GM21423 (cell line): ENCODE results near the gene NOS1AP.
"Not testable (repeated sequence)": the region's sequence is repeated elsewhere in the genome, so short reads cannot be mapped to it uniquely, and the experiment has no call there.

Experiments
- ATAC-seq: cut with Tn5 transposase; IDR thresholded peaks from one replicate; pipeline ENCODE4 v1.9.1; 2021; ENCODE audit warnings: mild to moderate bottlenecking, moderate library complexity; ENCODE audit not compliant: unreplicated experiment

Gene NOS1AP

DNA sequence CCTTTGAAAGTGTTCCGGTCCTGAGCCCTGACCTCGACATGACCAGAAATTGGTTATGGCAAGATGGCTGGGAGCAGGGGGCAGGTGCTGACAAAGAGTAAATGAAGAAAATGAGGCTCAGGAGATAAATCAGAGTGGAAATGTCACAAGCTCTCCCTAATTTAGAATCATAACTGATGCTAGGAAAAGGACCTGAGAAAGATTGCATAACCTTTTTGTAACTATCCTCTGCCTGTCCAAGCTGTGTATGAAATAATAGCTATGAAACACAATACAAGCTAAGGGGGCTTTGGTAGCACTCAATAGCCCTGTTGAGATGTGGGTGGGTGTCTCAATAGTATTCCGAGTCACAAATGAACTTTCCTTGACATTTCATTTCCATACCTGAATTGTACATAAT, 12.9 kb upstream of the NOS1AP start:
- ATAC-seq, result no peak

DNA sequence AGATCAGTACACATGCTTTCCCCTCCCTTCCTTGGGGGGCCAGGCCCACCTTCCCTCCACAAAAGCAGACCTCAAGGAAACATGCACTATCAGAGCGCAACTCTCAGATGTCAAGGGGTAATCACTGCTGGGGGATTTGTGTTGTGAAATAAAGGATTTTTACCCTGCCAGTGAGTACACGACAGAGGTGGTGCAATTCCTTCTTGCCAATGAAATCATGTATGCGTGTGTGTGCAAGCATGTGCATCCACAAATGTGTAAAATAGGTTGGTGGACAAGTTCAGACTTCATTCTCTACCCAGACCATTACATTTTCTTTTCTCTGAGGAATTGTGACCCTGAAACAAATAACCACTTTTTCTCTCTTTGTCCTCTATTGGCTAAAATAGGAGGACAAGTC, 9.8 kb upstream of the NOS1AP start:
- ATAC-seq, result no peak

DNA sequence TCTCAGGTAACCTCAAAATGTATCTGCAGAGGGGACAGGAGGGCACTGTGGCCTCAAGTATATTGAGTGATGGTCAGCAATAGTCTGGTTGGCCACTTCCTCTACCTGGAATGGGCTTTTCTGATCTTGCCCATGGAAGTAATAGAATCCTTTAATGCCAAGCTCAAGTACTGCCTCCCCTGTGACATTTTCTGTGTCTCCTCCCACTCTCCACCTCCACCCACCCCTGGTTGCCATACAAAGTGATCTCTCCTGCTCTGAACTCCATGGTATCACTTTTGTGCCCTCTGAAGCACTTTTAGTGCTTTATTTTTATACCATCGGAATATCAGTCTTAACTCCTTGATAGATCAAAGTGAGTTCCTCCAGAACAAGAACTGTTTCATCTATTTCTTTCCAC, 9.2 kb upstream of the NOS1AP start:
- no peak for ATAC-seq

DNA sequence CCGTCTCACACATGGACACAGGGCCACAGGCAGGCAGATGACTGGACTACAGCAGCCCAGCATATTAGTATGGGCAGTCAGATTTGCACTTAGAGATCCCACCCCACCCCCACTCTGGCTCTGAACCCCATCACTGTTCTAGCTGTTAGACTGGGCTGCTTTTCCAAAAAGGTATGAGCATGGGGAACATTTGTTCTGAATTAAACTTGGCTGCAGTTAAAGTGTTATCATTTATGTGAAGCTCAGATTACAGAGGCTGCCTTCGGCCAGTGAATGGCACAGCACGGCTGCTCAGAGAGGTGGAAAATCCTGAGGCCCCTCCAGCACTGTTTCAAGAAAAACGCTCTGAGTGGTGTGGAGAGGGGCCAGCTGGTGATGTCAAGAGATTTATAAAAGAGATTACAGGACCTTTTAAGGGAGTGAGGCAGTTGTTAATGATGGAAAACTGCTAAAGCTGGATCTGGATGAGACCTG, 6.9 kb upstream of the NOS1AP start:
- no peak for ATAC-seq

DNA sequence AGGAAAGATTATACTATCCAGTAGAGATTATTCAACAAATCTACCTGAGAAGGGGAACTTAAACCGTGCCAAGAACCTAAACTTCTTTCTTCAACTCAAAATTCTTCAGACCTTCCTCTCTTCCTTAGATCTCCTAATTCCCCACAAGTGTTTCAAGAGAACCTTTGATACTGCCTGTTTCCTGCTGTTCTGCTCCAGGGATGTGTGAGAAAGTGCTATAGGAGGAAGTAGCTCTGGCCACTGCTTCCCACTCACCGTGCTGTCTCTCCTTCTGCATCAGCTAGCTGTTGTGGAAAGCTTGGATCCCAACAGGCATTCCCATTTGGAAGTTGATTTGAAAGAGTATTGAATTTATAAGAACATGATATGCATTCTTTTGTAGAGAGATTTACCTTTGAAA, 4.5 kb upstream of the NOS1AP start:
- no peak for ATAC-seq

DNA sequence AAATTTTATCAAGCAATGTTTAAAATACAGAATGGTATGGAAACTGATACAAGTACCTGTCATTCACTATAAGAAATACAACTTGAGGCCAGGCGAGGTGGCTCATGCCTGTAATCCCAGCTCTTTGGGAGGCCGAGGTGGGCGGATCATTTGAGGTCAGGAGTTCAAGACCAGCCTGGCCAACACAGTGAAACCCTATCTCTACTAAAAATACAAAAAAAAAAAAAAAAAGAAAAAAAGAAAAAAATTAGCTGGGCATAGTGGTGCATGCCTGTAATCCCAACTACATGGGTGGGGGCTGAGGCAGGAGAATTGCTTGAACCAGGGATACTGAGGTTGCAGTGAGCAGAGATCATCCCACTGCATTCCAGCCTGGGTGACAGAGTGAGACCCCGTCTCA, 2.7 kb upstream of the NOS1AP start:
- ATAC-seq, result not testable (repeated sequence)

DNA sequence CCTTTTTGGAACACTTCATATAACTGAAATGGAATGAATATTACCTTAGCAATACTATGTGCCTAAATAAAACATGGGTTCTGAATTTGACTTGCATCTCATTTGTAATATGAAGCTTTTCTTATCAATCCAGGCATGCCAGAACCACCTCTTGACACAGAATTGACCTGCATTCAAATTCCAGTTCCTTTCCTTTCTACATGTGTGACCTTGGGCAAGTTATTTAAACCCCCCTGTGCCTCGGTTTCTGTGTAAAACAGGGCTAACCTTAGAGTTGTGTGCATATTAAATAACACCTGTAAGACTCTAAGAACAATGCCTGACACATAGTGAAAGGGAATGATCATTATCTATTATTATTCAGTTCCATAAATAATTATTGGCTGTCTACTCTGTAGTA, 2.0 kb upstream of the NOS1AP start:
- ATAC-seq, result no peak

DNA sequence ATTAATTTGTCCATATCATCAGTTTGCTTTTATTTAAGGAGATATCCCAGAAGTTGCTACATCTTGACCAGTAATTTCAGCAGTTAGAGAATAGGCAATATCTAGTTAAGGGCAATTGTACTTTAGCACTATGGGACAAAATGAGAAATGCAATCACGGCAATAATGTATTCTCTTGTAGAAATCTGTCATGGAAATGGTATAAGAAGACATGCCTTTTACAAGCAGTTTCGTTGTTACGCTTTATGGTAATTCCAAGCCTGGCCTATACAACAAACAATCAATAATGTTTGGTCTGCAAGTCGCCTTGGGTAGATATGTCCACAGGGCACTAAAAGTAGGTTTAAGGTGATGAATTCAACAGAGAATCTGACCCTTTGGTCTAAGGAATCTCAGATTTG, 1.2 kb upstream of the NOS1AP start:
- ATAC-seq, result no peak

DNA sequence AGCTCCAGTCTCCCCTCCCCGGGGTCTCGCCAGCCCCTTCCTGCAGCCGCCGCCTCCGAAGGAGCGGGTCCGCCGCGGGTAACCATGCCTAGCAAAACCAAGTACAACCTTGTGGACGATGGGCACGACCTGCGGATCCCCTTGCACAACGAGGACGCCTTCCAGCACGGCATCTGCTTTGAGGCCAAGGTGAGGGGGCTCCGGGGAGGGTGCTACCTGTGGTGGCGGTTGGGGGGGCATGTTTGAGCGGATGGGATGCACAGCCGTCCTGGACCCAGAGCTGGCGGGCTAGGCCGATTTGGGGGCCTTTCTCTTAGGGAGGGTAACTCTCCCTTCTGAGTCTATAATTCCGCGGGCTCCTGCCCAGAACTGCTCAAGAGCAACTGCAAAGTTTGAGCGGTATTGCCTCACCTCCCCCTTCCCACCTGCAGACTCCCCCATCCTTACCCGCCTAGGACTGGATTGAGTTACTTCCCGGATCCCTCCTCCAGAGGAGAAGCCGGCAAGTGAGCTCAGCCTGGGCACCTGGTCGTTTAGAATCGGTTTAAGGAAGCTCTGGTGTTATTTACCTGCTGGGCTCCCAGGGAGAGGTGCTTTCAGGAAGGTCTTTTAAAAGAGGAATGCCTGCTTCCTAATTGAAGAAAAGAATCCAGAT, 730 bp downstream of the NOS1AP start:
- ATAC-seq, result no peak

DNA sequence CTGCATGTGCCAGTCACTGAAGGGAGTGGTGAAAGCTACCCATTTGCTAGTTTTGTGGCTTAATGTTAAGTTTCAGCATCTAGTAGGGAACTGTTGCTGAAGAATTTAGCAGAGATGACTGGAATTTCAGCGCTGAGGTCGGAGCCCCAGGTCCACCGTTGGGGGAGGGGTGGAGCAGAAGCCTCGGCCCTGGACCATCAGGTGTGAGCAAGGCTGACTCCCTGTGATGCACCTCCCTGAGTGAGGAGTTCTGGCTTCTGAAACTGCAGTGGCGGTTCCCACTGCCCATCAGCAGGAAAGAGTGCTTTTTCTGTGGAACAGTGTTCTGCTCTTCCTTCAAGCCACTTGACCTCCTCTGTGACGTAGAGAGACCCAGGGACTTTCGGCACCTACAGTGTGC, 1.3 kb downstream of the NOS1AP start:
- ATAC-seq, result no peak

DNA sequence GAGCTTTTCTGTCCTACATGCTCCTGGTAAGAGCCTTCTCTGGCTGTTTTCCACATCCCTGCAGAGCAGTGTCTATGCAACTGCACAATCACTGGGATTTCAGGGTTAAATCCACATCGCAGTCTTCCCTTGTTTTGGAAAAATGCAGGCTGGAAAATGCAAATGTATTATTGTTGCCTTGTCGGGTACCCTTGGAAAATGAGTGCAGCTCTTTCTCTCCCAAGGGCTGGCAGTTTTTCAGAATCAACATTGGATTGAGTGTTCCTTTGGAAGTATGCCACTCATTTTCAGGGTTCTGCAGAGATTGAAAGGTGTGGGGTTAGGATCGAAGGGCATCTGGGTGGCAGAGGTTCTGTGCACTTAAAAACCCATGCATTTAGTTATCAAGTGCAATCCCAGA, 3.2 kb downstream of the NOS1AP start:
- ATAC-seq, result no peak

DNA sequence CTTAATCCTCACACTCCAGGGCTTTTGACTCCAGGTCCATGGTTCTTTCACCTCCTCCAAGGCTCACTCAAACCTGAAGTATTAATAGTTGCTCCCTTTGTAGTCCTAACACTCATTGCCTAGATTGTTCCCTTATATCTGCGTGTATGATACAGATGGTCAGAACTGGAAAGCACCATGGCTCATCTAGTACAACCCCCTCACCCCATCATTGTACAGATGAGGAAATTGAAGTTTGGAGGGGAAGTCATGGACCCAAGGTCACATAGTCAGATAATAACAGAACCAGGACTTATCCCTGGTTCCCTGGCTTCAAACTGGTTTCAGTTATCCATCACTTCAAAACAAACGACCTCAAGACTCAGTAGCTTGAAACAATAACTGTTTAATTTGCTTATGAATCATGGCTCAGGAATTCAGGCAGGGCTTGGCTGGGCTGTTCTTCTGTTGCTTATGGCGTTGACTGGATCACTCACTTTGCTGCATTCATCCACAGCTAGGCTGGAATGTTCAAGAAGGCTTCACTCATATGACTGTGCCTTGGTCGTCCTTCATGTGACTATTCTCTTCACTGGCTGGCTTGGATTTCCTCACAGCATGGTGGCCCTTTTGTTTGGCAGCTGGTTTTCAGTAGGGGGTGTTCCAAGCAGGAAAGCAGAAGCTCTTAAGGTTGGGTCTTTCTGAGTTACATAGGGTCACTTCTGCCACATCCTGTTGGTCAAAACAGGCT, 5.0 kb downstream of the NOS1AP start:
- no peak for ATAC-seq

DNA sequence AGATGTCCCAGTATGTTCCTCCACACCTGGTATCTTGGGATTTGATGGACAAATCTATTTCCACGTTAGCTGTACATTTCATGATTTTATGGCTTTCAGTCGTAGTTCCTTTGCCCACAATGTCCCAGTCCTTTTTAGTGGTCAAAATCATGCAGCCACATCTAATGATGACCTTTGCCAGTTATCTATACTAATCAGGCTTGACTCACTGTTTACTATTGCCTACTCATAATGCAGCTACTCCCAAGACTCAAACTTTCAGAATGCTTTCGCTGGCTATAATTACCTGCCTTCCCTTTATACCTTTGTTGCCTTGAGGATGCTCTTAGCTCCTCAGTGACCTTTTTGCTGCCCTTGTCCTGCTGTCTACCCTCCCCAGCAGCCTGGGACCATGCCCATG, 6.4 kb downstream of the NOS1AP start:
- ATAC-seq, result no peak

DNA sequence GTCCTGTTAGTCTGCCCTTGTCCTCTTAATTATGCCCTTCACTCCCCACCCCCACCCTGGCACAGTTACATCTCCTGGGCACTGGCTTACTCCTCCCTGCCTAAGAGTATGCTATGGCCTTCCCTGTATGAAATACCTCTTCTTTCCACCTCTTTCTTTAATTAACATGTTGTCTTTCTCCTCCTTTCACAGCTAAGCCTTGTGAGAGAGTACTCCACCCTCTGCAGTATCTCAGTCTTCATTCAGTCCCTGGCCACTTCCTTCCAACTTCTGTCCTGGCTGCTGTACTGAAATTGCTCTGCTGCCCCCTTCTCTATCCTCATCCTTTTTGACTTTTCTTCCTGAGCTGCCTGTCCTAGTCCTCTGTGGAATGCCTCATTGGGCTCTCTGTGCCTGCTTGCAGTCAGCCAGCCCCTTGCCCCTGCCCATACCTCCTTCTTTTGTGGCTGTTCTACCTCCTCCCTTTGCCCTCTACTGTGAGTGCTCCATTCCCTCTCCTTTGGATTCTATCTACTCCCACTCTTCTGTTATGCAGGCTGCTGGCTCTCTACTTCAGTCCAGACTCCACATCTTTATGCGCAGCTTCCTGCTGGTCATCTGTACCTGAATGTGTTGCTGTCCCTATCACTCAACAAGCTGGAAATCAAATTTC, 8.3 kb downstream of the NOS1AP start:
- no peak for ATAC-seq

DNA sequence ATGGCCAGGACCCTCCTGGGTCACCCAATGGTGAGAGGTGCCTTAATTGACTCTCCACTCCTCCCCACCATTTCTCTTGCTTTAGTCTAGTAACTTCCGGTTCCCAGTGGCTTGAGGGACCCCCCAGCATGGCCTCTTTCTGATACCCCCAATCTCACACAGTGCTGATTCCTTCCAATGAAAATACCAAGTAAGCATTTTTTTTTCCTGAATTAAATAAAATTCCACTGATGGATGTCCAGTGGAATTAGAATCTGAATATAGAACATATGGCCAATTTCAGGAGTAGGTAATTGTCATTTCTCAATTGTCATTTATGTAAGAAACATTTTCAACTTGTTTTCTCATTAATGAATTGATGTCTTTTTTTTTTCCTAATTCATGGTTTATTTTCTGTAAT, 9.5 kb downstream of the NOS1AP start:
- ATAC-seq, result no peak

DNA sequence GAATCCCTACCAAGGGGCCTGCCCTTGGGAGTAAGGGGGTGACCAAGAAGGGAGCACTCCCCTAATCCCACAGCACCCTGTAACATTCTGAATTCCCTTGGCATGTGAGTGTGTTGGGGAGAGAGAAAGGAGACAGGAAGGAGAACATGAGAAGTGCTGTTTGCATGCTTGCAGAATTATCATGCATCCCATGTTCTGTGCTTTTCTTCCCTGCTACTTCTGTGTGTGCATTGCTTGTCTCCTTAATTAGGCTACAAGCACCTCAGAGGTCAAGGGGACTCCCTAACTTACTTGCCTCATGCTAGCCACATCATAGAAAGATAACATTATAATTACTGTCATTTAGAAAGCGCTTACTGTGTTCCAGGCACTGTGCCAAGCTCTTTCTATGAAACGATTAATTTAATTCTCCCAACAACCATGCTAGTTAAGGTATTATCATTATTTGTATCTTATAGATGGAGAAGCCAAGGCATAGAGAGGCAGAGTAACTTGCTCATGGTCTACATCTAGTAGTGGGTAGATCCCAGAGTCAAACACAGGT, 11.1 kb downstream of the NOS1AP start:
- no peak for ATAC-seq

DNA sequence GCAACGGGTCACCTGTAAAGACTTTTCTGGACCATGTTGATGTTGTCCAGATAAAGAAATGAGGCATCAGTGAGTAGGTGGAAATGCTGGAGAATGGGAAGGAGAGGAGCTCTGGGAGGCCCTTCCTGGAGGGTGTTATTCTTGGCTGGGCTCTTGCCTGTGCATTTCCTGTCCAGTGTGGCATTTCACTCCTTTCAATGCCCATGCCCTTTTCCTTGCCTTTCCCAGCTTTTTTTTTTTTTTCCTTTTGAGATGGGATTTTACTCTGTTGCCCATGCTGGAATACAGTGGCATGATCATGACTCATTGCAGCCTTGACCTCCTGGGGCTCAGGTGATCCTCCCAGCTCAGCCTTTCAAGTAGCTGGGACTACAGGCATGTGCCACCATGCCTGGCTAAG, 11.8 kb downstream of the NOS1AP start:
- ATAC-seq, result no peak

DNA sequence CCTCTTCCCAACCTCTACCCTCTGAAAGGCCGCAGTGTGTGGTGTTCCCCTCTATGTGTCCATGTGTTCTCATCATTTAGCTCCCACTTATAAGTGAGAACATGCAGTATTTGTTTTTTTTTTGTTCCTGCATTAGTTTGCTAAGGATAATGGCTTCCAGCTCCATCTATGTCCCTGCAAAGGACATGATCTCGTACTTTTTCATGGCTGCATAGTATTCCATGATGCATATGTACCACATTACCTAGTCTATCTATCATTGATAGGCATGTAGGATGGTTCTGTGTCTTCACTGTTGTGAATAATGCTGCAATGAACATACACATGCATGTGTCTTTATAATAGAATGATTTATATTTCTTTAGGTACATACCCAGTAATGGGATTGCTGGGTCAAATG, 12.6 kb downstream of the NOS1AP start:
- ATAC-seq, result not testable (repeated sequence)

DNA sequence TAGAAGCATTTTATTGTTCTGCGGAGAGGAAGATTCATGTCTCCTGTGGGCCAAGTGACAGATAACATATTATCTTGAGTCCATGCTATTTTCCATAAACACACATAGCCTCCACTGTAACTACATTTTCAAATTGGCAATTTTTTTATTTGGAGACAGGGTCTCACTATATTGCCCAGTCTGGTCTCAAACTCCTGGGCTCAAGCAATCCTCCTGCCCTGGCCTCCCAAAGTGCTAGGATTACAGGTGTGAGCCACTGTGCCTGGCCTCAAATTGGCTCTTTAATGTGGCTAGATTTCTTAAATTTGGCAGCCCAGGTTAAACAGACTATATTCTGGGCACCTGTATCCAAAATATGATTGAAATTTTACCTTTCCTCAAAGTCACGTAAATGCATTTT, 13.8 kb downstream of the NOS1AP start:
- no peak for ATAC-seq

DNA sequence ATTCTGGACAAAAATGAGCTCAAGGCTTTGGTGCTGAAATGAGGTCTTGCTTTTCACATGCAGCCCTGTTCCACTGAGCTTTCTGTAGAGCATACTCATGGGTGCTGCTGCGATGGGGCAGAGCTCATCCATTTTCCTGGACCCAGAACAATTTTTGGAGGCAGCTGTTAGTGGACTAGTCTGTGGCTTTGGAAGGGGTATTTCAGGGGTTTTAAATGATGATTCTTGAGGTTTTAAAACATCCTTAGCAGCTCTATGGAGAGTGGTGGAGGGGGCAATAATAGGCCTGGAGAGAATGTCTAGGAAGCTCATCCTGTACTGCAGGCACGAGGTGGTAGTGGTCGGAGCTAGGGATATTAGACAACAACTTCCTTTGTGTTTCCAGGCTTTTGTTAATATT, 16.5 kb downstream of the NOS1AP start:
- no peak for ATAC-seq

DNA sequence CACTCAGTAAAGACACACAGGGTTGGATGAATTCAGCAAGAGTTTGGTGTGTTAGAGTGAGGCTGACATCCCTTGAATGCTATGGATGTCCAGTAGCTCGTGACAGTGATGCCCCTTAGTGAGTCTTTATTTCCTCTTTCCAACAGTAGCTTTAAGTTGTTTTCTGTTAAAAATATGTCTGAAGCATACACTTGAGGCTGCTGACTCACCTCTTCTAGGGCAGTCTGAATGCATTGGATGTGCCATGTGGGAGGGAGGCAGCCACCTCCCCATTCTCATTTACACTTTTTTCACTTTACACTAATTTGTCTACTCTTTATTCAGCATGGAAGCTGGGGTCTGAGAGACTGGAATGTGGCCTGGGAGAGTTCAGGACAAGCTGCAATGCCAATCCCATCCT, 17.6 kb downstream of the NOS1AP start:
- ATAC-seq, result no peak

DNA sequence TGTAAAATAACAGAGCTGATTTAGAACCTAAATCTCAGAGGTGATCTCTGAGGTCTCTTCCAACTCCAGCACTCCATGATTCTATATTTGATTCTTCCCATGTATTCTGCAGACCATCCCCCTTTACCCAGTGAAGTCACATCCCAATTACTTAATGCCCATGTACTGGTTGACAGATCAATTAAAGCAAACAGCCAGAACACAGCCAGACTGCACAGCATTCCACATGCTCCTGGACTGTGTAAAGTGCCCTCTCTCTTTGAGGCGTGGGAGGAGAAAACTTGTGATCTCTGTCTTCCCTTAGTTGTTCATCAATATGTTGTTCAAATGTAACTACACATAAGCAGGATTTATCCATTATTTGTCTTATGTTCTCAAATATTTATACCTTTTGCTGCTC, 18.1 kb downstream of the NOS1AP start:
- ATAC-seq, result no peak
